HG02678 (cell line): ENCODE results near the gene NPVF.

ENCODE experiments used
- ATAC-seq: cut with Tn5 transposase; IDR thresholded peaks from one replicate; pipeline ENCODE4 v1.9.1; 2021; ENCODE audit warnings: mild to moderate bottlenecking, moderate library complexity; ENCODE audit not compliant: unreplicated experiment

The NPVF gene

DNA sequence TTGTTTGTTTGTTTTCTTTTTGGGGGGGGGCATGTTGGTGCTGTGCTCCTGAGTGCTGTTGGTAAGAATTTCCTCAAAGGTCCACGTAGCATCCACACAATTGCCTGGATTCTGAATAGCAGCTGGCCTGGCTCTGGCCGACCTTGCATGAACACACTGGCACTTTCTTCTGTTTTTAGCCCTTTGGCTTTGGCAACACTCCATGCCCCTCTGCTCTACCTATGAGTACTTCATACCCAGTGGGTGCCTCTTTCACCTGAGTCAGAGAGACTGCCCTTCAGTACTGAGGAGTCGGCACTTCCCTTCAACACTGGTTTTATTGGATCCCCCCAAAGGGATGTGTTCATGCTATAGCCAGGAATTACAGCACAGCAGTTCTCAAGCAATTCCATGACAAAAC, 7.2 kb upstream of the NPVF start:
- no peak for ATAC-seq

DNA sequence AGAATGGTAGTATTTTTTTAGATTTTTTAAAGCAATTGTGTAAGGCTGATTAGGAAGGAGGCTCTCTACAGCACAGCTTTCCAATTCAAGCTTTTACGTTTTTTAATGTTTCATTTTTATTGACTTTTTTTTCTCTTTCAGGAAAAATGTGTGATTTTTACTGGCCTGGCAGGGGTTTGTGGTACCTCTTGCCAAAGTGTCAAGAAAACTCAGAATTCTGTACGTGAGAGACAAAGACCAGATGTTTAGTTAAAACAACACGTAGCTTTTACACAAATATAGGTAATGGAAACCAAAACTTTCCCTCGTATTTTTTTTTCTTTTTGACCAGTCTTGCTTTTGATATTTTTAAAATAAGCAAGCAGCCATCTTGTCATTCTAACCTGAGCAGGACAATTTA, 6.0 kb upstream of the NPVF start:
- no peak for ATAC-seq

DNA sequence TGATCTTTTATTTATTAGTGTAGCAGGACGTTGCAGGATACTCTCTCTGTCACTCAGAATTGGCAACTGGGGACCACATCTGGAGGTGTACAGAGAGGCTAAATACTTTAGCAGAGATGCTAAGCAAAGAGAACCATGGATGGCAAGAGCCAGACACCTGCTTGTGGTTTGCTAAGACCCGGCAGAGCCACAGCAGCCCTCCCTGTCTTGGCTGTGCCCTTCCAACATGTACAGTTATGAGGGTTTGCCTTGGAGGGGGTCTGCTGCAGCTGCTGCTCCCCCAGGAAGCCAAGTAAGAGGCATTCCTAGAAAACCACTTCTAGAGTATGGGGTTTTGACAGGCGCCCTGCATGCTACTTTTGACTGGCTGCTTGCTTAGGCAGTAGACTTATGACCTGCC, 5.1 kb downstream of the NPVF start:
- no peak for ATAC-seq

DNA sequence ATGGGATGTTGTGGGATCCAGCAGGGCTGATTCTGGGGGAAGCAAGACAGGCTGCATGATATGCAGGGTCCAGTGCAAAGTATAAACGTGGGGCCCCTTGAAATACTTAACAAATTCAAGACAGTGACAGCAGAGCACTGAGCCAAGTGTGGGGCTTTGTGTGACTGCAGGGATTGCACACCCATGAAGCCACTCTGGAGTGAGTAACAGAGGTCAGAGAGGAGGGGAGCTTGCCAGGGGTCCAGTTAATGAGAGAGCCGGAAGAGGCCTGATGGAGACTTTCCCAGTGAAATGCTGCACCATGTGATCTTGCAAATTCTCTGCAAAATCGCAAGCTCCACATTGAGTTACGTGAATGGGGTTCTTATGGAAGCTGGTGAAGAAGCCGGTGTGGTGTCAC, 5.6 kb downstream of the NPVF start:
- ATAC-seq = no peak

DNA sequence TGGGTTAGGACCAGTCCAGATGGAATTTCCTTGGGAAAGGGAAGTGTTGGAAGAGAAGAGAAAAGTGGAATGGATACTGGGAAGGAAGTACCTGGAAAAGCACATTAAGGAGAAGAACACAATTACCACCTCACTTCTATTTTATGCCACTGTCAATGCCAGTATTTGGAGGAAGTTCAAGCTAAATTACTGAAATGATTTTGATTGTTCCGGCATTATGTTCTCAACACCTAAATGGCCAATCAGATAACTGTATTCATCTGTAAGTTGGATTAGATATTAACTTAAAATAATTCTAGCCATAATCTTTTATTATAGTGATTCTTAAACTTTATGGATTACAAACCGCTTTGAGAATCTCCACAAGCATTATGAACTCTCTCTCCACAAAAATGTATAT, 7.3 kb downstream of the NPVF start:
- ATAC-seq = no peak

DNA sequence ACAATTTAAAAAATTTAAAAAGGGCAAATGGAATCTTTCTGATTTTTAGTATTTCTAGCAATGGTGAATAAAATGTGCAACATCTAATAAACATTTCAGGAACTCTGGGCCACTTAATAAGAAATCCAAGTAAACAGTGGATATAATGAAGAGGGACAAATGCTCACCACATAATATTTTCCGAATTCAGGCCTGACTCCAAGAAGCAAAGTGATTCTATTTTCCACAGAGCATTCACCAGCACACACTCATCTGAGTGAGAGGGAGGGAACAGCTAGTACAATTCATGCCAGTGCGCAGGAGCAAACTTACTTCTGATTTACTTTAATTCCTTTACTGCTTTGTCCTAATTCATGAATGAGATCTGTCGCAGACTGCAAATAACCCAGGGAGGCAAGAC, 10.1 kb downstream of the NPVF start:
- ATAC-seq = no peak

DNA sequence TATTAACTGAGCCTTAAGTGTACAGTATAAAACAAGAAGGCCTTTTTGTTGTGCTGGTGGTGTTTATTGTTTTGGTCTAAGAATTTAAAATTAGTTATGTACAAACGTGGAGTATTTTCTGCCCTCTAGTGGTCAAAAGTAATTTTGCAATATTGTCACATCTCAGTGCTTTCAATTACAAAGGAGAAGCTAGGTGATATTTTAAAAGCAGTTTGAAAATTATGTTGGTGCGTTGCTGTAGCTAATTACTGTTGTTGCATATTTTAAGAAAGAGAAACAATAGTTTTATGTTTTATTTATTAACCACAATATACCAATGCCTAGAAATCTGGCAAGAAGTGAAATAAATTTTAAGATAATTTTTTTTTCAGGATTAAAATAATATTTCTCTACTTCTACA, 11.4 kb downstream of the NPVF start:
- ATAC-seq = no peak

DNA sequence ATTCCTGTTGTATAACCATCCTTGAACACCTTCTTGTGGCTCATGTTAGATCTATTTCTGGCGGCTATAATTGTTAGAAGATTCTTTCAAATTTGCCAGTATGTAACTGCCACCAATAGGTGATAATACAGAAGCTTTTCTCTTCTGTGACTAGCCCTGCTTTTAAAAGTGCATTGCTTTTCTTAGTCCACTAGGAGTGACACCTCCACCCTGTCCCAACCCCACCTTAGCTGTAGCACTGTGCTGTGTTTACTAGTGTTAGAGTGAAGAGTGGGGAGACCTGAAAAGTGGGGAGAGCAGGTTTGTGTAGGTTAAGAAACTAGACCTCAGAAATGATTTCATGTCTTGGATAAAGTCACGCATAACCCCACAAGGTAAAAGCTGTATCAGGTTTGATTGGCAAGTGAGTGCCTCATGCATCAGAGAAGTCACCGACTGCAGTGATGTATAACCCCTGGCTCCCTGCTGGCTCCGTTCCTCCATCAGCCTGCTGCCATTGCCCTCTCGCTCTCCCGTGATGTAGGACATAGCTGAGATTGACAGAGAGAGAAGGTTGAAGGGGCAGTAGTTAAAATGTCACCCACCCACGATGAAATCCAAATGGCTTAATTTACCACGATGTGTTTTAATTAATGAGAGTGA, 12.5 kb downstream of the NPVF start:
- ATAC-seq = no peak

DNA sequence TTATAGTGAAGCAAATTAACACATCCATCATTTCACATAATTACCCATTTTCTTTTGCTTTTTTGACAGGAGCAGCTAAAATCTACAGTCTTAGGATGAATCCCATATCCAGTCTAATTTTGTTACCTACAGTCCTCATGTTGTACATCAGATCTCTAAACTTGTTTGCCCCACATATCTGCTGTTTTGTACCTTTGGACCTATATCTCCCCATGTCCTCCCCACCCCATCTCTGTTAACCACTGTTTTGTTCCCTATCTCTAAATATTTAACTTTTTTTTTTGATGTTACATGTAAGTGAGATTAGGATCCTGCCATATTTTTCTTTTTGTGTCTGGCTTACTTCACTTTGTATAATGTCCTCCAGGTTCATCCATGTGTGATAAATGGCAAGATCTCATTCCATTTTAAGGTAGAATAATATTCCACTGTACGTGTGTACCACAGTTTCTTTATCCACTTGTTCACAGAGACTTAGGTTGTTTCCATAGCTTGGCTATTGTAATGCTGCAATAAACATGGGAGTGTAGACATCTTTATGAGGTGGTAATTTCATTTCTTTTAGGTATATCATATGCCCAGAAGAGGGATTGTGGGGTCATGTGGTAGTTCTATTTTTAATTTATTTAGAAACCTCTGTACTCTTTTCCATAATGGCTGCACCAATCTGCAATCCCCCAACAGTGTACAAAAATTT, 19.6 kb downstream of the NPVF start:
- no peak for ATAC-seq

DNA sequence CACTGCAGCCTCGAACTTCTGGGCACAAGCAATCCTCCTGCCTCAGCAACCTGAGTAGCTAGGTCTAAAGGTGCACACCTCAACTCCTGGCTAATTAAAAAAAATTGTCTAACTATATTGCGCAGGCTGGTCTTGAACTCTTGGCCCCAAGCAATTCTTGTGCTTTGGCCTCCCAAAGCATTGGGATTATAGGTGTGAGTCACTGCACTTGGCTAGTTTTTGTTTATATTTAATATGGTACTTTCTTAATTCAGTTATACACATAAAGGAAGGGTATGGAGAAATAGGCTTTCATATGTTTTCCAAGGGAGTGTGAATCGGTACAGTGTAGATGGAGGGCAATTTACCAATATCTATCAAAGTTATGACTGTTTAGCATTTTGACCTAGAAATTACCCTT, 20.4 kb downstream of the NPVF start:
- ATAC-seq = no peak

DNA sequence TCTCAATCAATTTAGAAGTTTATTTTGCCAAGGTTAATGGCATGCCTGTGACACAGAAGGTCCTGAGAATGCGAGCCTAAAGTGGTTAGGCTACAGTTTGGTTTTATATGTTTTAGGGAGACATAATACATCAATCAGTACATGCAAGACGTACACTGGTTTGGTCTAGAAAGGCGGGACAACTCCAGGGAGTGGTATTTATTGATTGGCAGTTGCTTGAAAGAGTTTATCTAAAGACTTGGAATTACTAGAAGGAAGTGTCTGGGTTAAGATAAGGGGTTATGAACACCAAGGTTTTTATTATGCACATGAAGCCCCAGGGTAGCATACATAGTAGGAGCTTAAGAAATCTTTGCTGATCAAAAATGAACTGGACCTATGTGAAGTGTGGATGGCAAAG, 21.5 kb downstream of the NPVF start:
- no peak for ATAC-seq

DNA sequence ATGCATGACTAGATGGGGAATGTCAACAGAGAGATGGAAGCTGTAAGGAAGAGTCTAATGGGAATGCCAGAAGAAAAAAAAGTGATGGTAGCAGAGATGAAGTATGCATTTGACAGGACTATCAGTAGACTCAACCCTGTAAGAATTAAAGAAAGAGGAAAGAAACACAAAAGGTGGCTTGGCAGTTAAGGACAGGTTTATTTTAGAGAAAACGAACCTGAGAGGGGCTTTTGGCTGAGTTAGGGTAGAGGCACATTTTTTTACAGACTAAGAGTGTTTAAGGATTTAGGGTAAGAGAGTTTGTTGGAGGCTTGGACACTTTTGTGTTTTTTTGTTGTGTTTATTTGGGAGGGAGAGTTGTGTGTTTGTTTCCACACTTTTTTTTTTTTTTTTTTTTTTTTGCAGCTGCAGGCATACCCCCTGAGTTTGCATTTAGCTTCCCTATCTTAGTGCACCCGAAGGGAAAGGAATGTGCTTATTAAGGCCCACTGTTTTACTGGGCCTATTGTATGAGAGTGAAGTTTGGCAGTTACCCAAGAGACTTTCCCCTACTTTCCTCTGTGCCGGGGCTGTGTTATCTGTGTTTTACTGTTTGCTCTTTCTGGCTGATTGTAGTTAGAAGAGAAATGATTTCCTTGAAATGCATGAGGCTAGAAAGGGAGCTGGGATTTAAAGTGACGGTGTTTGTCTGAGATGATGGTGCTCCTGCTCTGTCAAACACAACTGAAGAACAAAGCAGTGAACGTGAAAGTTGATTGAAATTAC, 32.0 kb downstream of the NPVF start:
- no peak for ATAC-seq

DNA sequence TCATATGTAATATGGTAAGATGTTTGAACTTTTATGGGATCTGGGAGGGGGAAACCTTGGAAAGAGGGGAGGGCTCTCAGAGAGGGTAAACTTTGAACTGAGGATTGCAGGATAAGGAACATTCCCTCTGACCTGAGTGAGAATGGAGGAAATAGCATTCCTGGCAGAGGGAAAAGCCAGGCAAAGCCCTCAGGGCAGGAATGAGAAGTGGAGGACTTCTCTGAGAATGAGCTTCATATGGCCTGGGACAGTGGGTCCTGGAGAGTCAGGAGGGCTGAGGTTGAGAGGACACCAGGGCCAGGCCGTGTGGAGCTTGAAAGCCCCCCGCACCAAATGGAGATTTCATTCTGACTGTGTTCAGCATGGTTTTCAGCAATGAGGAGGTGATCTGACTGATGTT, 34.2 kb downstream of the NPVF start:
- ATAC-seq = no peak

DNA sequence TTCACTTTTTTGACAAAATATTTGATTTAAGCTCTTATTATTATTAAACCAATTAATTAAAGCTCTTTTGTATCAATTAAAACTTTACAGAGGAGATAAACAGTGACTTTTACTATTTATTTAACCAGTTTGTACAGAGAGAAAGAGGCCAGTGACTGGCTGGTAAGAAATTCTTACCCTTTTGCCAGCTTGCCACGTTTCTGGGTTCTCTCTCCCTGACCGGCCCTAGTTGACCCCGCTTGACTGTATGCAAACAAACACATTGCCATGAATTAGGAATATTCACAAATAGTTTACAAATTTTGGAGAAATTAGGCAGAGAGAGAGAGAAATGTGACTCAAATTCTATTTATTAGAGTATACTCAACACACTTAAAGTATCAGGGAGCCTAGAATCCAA, 36.2 kb downstream of the NPVF start:
- no peak for ATAC-seq

DNA sequence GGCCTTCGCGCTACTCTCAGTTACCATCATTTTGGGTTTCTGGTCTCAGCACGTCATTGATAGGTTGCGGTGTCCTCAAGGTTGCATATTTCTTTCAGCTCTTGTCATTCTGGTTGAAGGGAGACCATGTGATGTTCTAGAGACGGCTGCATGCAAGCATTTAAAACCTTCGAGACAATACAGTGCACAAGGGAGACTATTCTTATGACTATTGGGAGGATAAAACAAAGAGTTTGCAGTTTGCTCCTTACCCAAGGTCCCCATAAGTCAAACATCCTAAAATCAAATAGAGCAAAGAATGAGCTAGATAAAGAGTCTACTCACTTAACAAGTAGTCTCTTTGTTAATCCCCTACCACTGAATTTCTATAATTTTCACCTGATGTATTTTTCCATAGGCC, 39.1 kb downstream of the NPVF start:
- ATAC-seq = no peak

DNA sequence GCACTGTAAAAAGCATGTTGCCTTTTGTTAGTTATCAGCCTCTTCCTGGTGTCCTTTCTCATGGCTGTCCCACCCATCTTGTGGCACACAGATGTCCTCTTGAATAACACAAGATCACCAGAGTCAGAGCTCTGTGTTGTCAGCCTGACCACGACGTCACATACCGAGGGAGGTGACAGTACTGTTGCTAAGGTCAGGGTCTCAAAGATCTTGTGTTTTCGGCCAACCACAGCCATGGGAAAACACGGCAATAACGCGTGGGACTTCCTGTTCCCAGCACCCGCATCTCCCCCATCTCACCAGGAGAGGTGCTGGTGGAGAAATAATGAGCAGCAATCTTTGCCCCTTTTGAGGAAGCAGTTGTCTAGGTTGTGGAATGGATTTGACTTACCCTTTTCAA, 40.4 kb downstream of the NPVF start:
- no peak for ATAC-seq

DNA sequence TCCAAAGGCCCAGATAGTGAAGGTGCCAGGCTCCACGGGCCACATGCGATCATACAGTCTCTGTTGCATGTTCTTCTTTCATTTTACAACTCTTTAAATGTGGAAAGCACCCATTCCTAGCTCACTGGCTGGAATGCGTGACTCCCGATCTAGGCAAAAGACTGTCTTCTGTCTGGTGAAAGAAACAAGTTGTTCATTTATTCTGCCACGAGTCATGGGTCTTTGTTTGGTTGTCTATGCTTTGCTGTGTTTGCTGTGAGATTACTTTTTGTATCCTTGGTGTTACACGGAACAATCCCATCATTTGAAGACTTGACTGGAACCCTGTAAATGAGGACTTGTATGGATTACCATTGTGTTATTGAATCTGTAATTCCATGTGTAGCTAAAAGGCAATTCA, 41.9 kb downstream of the NPVF start:
- no peak for ATAC-seq

DNA sequence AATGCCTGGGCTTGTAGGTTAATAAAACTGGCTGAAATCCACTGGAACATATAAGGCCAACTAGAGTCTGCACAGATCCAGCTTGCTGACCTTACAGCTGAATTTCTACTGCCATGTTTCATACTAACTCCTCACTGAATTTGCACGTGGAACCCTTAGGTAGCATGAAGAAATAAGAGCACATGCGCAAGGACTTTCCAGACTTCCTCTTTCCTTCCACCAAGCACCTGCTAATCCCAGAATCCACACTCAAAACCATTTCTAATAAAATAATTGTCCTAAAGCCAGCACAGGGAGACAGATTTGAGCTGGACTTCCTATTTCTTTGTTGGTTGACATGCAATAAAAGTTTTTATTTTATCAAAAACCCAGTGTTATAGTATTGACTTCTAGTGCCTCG, 46.8 kb downstream of the NPVF start:
- no peak for ATAC-seq

DNA sequence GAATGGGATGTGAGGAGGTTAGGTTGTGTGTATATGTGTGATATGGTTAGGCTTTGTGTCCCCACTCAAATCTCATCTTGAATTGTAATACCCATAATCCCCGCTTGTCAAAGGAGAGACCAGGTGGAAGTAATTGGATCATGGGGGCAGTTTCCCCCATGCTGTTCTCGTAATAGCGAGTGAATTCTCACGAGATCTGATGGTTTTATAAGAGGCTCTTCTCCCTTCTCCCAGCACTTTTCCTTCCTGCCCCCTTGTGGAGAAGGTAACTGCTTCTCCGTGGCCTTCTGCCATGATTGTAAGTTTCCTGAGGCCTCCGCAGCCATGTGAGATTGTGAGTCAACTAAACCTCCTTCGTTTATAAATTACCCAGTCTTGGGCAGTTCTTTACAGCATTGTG, 47.3 kb downstream of the NPVF start:
- no peak for ATAC-seq

DNA sequence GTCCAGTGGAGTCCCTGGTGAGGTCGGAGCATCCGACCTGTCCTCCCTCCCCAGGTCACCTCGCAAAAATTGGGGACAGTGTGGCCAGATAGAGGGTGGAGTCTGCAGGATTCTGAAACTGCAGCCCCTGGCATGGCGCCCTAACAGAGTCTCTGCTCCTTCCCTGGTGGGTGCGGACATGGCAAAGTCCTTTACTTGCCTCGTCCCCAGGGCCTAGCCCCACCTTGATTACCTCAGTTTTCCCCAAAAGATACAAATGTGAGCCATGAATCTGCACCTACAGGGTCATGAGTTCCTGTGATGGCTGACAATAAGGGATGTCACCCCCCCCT, 47.7 kb downstream of the NPVF start:
- ATAC-seq = peak; percentile 27

DNA sequence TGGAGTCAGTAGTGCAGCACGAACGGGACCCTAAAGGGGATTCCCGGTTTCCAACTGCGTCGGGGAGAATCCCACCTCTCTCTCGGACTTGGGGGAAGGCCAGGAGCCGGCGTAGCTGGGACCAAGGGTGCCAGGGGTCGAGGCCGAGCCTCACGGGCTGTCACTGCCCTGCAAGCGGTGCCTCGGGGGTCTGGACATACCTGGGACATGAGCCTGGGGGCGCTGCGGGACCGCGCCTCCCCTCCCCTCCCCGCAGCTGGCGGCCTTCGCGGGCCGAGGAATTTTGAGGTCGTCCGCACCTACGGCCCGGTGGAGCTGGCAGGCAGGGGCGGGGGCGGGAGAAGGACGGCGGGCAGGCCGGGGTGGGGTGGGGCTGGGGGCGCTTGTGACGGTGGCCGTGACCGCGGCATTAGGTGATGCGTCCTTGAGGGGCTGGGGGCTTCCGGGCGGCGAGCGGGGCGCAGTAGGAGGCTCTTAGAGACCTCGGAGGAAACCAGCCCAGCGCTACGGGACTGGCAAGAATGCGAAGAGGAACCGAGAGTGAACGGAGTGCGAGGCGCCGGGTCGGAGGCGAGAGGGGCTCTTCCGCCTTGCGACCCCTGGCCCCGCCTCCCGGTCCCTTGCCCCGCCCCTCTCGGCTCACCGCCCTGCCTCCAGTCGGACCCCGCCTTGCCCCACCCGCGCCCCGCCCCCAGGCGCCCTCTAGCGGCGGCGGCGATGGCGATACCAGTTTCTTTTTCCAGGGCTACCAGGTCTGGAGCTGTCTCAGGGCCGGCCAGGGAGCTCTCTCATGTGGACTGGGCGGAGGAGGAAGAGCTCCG, 48.3 kb downstream of the NPVF start:
- peak; percentile 97 for ATAC-seq

DNA sequence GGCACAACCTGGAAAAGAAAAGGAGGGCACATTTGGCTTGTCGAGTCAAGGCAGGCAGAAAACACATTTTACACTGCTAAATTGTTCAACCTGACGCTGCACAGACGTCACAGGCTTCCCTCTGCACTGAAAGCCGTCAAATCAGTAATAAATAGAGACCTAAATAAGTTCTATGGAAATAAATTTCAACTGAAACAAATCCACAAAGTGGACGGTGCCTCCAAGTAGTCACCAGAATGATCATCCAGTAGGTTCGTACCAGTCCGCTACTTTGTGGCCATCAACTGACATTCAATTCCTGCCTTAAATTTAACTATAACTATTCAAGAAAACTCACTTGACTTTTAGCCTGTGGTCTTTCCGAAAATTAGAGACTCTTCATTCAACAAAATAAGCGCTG, 49.0 kb downstream of the NPVF start:
- no peak for ATAC-seq
